Umbilical cord (tissue), 2 donors: Measurements from ENCODE around the gene CDC6. TPM values are rescaled to one million over a fixed set of nuclear protein-coding genes. Genes with fewer than 3 reads are reported as not detected.
A peak's percentile ranks its signal among the peaks of the same experiment; 100 is the strongest.

Experiments used
- DNase-seq: peaks from one replicate; pipeline ENCODE4 v3.0.0-alpha.2; 2015; ENCODE audit warnings: low spot score
- total RNA-seq: library from RNA; depleted of rRNA; stranded (reverse); fragments of >200 nt; gene quantifications from one replicate; pipeline ENCODE4 v1.2.3, GENCODE V29; 2014; ENCODE audit warnings: low replicate concordance; ENCODE audit not compliant: insufficient read depth

CDC6 gene, protein sequence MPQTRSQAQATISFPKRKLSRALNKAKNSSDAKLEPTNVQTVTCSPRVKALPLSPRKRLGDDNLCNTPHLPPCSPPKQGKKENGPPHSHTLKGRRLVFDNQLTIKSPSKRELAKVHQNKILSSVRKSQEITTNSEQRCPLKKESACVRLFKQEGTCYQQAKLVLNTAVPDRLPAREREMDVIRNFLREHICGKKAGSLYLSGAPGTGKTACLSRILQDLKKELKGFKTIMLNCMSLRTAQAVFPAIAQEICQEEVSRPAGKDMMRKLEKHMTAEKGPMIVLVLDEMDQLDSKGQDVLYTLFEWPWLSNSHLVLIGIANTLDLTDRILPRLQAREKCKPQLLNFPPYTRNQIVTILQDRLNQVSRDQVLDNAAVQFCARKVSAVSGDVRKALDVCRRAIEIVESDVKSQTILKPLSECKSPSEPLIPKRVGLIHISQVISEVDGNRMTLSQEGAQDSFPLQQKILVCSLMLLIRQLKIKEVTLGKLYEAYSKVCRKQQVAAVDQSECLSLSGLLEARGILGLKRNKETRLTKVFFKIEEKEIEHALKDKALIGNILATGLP
- 5.8 TPM for total RNA-seq

DNA sequence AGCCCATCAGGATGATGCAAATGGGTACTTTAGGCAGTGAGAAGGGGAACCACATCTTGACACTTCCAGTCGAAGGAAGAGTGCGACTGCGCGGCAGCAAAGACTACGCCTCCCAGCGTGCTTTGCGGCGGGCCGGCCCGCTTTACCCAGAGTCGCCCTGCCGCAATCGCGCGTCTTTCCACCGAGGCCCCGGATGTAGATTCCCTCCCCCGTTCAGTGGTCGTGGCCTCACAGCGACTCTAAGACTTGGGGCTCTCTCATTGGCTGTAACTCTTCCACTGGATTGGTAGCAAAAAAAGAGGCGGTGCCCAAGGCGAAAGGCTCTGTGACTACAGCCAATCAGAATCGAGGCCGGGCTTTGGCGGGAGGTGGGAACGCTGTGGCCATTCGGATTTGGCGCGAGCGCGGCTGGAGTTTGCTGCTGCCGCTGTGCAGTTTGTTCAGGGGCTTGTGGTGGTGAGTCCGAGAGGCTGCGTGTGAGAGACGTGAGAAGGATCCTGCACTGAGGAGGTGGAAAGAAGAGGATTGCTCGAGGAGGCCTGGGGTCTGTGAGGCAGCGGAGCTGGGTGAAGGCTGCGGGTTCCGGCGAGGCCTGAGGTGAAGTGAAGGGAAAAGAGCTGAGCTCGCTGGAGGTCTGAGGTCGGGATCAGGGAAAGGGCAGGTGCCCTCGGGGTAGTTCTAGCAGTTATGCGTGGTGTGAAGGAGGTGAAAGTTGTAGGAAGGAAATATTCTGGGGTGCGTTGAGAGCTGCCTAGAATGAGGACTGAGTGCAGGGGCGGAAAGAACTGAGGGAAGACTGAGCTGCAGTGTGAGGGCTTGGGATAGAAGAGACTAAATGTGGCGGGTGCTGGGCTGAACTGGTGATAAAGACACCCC, at the start of gene CDC6:
Gene CDC6, plus strand, starts transcription at position 386 of the 876 bp plus-strand sequence. CDS start 1,542 bp downstream, outside the sequence.
- peak; percentile 100 for DNase-seq

GRCh38 chr17:40241252-40241834, 46.3 kb upstream of the CDC6 start:
- peak; percentile 74 for DNase-seq

- no peak for DNase-seq
Observed at GRCh38 chr17:40242774-40243173, 44.9 kb upstream of the CDC6 start.

DNA sequence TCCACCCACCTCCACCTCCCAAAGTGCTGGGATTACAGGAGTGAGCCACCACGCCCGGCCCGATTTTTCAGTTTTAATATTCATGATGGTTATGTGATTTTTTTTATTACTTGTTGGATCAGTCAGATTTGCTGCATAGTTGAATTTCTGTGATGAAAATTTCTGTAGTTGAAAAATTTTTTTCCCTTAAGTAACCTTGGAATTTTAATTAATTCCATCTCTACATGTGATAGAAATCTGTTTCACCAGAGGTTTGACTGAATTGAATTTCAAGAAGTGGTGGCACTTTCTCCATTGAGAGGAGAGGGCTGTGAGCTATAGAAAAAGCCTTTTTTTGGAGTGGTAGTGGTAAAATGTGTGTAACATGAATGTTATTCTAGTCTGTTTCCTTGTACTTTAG, 43.9 kb upstream of the CDC6 start:
- no peak for DNase-seq

DNA sequence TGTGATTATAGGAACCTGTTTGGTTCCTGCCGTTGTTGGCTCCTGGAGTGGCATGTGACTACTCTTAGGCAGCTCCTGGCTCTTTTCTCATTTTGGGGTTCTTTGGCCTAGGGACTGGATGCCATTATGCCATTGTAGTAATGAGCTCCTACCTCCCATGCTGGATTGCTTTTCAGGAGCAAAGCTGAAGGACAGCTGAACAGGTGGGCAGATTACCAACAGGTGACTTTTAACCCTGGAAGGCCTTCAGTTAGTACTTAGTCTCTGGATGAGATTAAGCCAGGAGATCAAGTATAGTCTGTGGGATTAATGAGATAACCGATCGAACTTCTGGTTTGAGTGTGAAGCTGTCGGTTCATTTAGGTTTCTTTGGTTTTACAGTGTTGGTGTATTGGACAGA, 43.4 kb upstream of the CDC6 start:
- no peak for DNase-seq

GRCh38 chr17:40247926-40248495, 39.7 kb upstream of the CDC6 start:
- no peak for DNase-seq

DNA sequence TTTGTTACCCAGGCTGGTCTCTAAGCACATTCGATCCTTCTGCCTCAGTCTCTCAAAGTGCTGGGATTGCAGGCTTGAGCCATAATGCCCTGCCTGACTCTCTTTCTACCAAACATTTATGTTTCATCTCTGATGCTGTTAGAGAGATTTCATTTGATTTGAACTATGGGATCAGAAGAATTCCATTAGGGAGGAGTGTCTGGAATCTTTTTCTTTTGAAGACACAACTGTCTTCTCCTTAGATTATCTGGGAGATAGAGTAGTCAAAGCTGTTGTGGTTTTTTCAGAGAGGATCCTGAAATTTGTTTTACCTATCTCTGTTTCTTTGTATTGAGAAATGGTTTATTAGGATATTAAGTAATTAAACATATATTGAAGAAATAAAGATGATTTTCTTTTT, 39.2 kb upstream of the CDC6 start:
- DNase-seq: no peak

DNA sequence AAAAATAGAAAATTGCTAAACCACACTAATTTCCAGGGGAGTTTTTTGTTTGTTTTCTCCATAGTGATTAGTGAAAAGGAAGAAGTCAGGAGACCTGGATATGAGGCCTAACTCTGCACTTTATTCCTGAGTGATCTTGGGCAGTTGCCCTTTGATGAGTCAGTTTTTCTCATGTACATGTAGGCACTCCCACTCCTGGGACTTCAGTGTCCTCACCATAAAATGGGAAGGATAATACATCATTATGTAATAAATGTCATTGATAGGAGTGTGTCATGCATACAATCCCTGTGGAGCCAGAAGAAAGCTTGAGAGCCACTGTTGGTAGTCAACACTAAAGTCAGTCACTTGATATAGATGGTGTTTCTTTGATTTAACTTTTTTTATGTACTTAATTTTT, 36.1 kb upstream of the CDC6 start:
- DNase-seq: peak; percentile 72

- no peak for DNase-seq
Observed at GRCh38 chr17:40253565-40253964, 34.1 kb upstream of the CDC6 start.

GRCh38 chr17:40259505-40259904, 28.2 kb upstream of the CDC6 start:
- no peak for DNase-seq

- DNase-seq: no peak
Observed at GRCh38 chr17:40260528-40260927, 27.2 kb upstream of the CDC6 start.

- DNase-seq: no peak
Observed at GRCh38 chr17:40264458-40265185, 23.1 kb upstream of the CDC6 start.

GRCh38 chr17:40265337-40265736, 22.3 kb upstream of the CDC6 start:
- no peak for DNase-seq

DNA sequence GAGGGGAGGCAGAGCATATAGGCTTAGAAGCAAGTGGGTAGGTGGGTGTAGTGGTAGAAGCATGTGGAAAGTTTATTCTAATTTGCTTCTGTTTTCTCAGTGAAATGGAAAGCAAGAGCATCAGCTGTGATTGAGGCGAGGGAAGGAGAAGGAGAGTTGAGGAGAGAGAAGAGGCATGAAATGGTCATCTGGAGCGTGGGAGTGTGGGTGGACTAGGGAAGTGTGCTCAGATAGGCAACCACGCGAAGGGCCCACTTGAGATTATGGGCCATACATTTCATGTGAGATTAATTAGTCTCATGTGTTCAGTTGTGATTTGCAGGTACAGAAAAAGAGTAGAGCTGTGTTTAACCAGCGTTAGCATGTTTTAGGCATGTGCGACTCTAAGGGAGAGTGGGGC, 20.8 kb upstream of the CDC6 start:
- DNase-seq: no peak

GRCh38 chr17:40268141-40268712, 19.5 kb upstream of the CDC6 start:
- DNase-seq: no peak

- DNase-seq: no peak
Observed at GRCh38 chr17:40278414-40278813, 9.3 kb upstream of the CDC6 start.

DNA sequence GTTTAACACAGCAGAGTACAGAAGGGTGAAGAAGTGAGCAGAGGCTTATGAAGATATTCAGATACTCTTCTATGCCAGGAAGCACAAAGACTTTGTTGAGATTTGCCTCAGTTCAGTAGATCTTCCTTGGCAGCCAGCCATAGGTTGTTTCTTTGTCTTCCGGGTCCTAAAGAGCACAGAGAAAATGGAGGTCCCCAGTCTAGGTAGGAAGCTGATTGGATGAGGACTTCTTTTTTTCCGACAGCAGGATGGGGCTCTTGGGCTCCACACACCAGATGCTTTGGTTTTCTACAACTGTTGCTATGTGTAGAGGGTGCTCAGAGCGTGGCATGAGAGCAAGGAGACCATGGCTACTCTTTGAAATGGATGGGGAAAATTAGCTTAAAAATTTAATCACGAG, 8.3 kb upstream of the CDC6 start:
- peak; percentile 28 for DNase-seq

DNA sequence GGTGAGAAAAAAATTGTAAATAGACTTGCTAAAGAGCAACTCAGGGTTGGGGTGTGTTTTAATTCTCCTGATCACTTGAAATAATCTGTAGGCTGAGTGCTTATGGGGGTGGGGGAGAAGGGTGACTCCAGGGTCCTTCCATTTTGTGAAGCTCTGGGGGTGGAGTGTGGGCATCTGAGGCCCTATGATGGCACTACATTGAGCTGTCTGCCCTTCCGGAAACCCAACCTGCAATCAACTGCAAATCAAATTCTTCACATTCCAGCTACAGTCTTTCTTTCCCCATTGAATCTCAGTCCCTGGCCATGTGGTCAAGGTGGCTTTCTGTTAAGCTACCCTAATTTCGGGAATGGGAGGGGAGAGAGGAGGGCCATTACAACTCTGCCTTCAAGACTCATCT, 6.0 kb upstream of the CDC6 start:
- DNase-seq: no peak

DNA sequence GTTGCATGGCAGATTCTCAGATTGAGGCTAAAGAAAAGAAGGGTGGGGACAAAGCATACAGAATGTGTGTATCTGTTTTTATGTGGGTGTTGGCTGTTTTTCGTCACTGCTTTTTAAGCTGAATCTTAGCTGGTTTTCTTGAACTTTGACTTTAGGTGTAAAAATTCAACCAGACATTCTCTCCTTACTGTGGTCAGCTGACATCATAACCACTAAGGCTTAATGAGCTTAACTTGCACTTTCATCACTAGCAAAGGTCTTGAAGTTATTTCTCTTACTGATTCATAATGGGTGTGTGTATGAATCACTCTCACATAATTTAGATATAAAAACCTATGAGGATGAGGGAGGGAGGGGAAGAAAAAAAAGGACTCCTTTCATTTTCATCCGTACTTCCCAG, 4.0 kb upstream of the CDC6 start:
- peak; percentile 90 for DNase-seq

DNA sequence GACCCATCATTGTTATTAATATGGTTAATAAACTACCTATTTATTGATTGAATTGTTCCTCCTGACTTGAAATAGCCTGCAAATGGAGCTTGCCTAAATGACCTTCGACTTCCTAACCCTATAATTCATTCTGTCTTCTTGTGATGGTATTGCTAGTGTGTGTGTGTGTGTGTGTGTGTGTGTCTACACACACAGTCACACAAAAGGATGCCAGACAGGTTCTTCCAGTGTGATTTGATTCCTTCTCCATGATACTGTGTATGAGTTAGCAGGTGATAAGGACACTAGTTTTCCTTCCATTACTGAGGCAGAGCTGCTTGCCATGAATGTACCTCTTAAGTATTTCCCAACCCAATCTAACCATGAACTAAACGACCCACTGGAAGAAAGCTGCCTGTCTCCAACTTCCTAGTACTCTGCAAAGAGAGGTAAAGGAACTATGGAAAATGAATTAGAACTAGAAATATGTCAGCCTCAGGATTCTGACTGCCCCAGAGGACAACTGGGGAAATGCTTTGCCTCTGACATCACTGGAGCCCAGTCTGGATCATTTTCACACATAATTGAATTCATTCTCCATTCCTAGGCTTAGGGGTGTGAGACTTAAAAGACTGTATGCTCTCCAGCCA, 3.5 kb upstream of the CDC6 start:
- DNase-seq: peak; percentile 69
